Peyer's patch (tissue), 4 donors: Measurements from ENCODE around the gene NLRP6.

Experiments
- POLR2A ChIP-seq, 2 donors: fragments of 450-650 bp; IDR thresholded peaks; one replicate each; pipeline ENCODE4 v1.5.1; 2017; ENCODE audit warnings: antibody characterized with exemption in 2 of 2, mild to moderate bottlenecking in 2 of 2, moderate library complexity in 2 of 2
- TF ChIP-seq, protein P1 (sequence below), 6 experiments: fragments of 450-650 bp in 4 of 6; fragments of 200-600 bp in 2 of 6; sonication (generic) in 1 of 6; IDR thresholded peaks; one replicate each; pipeline ENCODE4 v1.5.1; 2017 to 2019; ENCODE audit warnings: antibody characterized with exemption in 6 of 6, mild to moderate bottlenecking in 3 of 6, moderate library complexity in 1 of 6

- TF ChIP-seq, protein P1, sequence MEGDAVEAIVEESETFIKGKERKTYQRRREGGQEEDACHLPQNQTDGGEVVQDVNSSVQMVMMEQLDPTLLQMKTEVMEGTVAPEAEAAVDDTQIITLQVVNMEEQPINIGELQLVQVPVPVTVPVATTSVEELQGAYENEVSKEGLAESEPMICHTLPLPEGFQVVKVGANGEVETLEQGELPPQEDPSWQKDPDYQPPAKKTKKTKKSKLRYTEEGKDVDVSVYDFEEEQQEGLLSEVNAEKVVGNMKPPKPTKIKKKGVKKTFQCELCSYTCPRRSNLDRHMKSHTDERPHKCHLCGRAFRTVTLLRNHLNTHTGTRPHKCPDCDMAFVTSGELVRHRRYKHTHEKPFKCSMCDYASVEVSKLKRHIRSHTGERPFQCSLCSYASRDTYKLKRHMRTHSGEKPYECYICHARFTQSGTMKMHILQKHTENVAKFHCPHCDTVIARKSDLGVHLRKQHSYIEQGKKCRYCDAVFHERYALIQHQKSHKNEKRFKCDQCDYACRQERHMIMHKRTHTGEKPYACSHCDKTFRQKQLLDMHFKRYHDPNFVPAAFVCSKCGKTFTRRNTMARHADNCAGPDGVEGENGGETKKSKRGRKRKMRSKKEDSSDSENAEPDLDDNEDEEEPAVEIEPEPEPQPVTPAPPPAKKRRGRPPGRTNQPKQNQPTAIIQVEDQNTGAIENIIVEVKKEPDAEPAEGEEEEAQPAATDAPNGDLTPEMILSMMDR (IDR thresholded peaks at IDR 0.05), result peak in 1 of 6 experiments; percentile 2
- TF ChIP-seq POLR2A (IDR thresholded peaks at IDR 0.05), result no peak
Observed at GRCh38 chr11:297586-298405, 19.6 kb downstream of the NLRP6 start.
